SK-N-SH (cell line): ENCODE data around the gene CDKL2. TPM values are rescaled to one million over a fixed set of nuclear protein-coding genes. Genes with fewer than 3 reads are reported as not detected.

ENCODE experiments used
- CTCF ChIA-PET: fragments of 300-600, 350-600 bp; formaldehyde crosslinking; extraction: SDS; loops from one replicate; lab custom pipeline; 2021; lab: Yijun Ruan, JAX
- POLR2A ChIA-PET: fragments of 350-600 bp; sonication (Branson Sonifier 250); formaldehyde crosslinking; extraction: SDS; loops from one replicate; lab custom pipeline; 2020; ENCODE audit warnings: antibody characterized with exemption, inconsistent platforms; lab: Yijun Ruan, JAX
- DNase-seq: peaks from one replicate; pipeline ENCODE4 v3.0.0; 2012
- H2AFZ ChIP-seq: fragments of 200-600 bp; sonication (generic); 2 replicates; pipeline ENCODE4 v1.8.1; 2016; ENCODE audit warnings: antibody characterized with exemption, mild to moderate bottlenecking, low read depth
- H3F3A ChIP-seq: fragments of 200-600 bp; sonication (generic); replicated peaks from 2 replicates; pipeline ENCODE3; 2016; ENCODE audit warnings: antibody characterized with exemption, mild to moderate bottlenecking; ENCODE audit not compliant: insufficient read depth
- H3K27ac ChIP-seq, 2 experiments: fragments of 200-500 bp in 1 of 2; fragments of 200-600 bp in 1 of 2; sonication (Bioruptor generic) in 1 of 2; sonication (generic), shearing (Covaris generic) in 1 of 2; 2 replicates each; pipeline versions ENCODE4 v1.5.1 to v1.6.1; 2014 to 2016; ENCODE audit warnings: low read depth in 2 of 2, inconsistent platforms in 1 of 2, low read length in 1 of 2, mild to moderate bottlenecking in 1 of 2, mixed read lengths in 1 of 2
- H3K27me3 ChIP-seq: fragments of 200-600 bp; sonication (generic), shearing (Covaris generic); 2 replicates; pipeline ENCODE4 v1.6.1; 2016; ENCODE audit warnings: mixed run types; ENCODE audit not compliant: insufficient read depth
- H3K36me3 ChIP-seq, 2 experiments: fragments of 200-500 bp in 1 of 2; fragments of 200-600 bp in 1 of 2; sonication (Bioruptor generic) in 1 of 2; sonication (generic) in 1 of 2; replicated peaks in 1 of 2; 2 replicates each; pipeline versions ENCODE3 to v1.5.1; 2014 to 2016; ENCODE audit warnings: low read length in 1 of 2, mild to moderate bottlenecking in 1 of 2; ENCODE audit not compliant: insufficient read depth in 2 of 2, control insufficient read depth in 1 of 2
- H3K4me1 ChIP-seq, 2 experiments: fragments of 200-500 bp in 1 of 2; fragments of 200-600 bp in 1 of 2; sonication (Bioruptor generic) in 1 of 2; sonication (generic), shearing (Covaris generic) in 1 of 2; 2 replicates each; pipeline versions ENCODE4 v1.5.1 to v1.6.1; 2014 to 2016; ENCODE audit warnings: low read depth in 1 of 2, low read length in 1 of 2, mixed run types in 1 of 2; ENCODE audit not compliant: insufficient read depth in 2 of 2, control insufficient read depth in 1 of 2
- H3K4me2 ChIP-seq: fragments of 200-600 bp; sonication (generic), shearing (Covaris generic); 2 replicates; pipeline ENCODE4 v1.6.1; 2017; ENCODE audit warnings: mixed run types
- H3K4me3 ChIP-seq, 2 experiments: fragments of 200-500 bp in 1 of 2; fragments of 200-600 bp in 1 of 2; sonication (Bioruptor generic) in 1 of 2; sonication (generic), shearing (Covaris generic) in 1 of 2; 2 replicates each; pipeline versions ENCODE4 v1.5.1 to v1.8.1; 2014 to 2016; ENCODE audit warnings: low read depth in 2 of 2, inconsistent platforms in 1 of 2, low read length in 1 of 2, mild to moderate bottlenecking in 1 of 2, mixed read lengths in 1 of 2, moderate library complexity in 1 of 2
- H3K79me2 ChIP-seq: fragments of 200-600 bp; sonication (generic); 2 replicates; pipeline ENCODE4 v1.8.1; 2017; ENCODE audit warnings: mild to moderate bottlenecking; ENCODE audit not compliant: insufficient read depth
- H3K9ac ChIP-seq: fragments of 200-600 bp; sonication (generic); 2 replicates; pipeline ENCODE4 v1.6.1; 2017; ENCODE audit warnings: mixed run types
- H3K9me2 ChIP-seq: fragments of 200-600 bp; sonication (generic); 2 replicates; pipeline ENCODE4 v1.6.1; 2017; ENCODE audit warnings: mixed run types
- H3K9me3 ChIP-seq: fragments of 200-600 bp; sonication (generic); 2 replicates; pipeline ENCODE4 v1.6.1; 2017; ENCODE audit warnings: mixed run types, mild to moderate bottlenecking, moderate library complexity
- H4K20me1 ChIP-seq: fragments of 200-600 bp; sonication (generic); 2 replicates; pipeline ENCODE4 v1.6.1; 2017; ENCODE audit warnings: mild to moderate bottlenecking, mixed run types; ENCODE audit not compliant: insufficient read depth
- JUND ChIP-seq: IDR thresholded peaks from 2 replicates; pipeline ENCODE4 v1.4.0; 2012
- MEF2A ChIP-seq: IDR thresholded peaks from 2 replicates; pipeline ENCODE4 v1.4.0; 2012; ENCODE audit warnings: low read depth, borderline replicate concordance
- POLR2AphosphoS5 ChIP-seq: IDR thresholded peaks from 2 replicates; pipeline ENCODE4 v1.6.1; 2012; ENCODE audit warnings: low read depth, low read length
- SIN3A ChIP-seq: IDR thresholded peaks from 2 replicates; pipeline ENCODE4 v1.6.1; 2012; ENCODE audit warnings: low read depth, mild to moderate bottlenecking, low read length, moderate library complexity, borderline replicate concordance
- WGBS: methylation state at CpG from one replicate; pipeline ENCODE4 v1.1.6; 2017; ENCODE audit warnings: low lambda C conversion rate; 5-methylcytosine and 5-hydroxymethylcytosine counted together
- polyA plus RNA-seq, 3 experiments: library from polyadenylated mRNA; depleted of rRNA; stranded (reverse); fragments of >200 nt; gene quantifications; 2 replicates each; pipeline ENCODE4 v1.2.3, GENCODE V29; 2012
- small RNA-seq, 7 experiments: library from RNA; depleted of rRNA; stranded (forward); fragments of <200 nt; gene quantifications; one replicate each; pipeline ENCODE3, GENCODE V24; 2012

CDKL2 gene
- polyA plus RNA-seq, 1 of the 3 experiments (the other 2 are of a cell fraction), result 0.41 TPM

DNA sequence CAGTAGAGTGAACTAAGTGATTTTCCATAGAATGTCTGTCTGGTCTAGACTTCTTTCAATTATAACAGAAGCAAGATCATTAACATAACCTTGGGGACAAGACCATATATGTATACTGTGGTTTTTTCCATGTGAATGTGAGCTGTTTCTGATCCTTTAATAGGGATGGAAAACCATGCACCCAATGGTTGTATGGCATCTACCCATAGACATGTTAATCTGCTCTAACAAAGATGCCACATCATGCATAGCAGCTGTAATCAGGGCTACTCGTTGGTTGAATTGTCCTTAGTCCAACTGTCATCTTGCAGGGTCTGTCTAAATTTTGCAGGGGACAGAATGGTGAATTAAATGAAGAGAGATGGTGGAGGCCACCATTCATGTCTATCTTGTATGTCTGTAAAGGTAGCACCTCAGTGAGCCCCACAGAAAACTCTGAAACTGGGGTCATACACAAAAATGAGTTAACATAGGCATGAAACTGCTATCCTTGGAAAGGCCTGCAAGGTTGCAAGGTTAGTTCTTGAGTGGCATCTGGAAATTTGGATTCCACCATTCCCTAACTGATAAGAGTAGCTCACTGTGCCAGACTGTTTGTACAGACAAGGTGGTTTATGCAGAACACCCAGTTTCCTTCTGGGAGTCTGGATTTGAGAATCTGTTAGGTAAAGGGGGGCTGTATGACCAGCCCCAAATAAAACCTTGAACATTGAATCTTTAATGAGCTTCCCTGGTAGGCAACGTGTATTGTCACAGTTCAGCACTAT is 99.6 kb downstream of the CDKL2 start:
- Histone ChIP-seq H3K79me2 (no peaks in the 10 kb centered on the region), H3K4me1 (no peaks in the 10 kb centered on the region), H3F3A (no peaks in the 10 kb centered on the region), H3K4me2 (no peak overlapping the region), H3K9me2 (no peaks in the 10 kb centered on the region), H3K27ac (no peak overlapping the region), H2AFZ (no peak overlapping the region), H4K20me1 (no peaks in the 10 kb centered on the region), H3K36me3 (peaks cover 53 to 55% of the 10 kb centered on the region in 2 experiments), H3K9me3 (peaks cover 3% of the 10 kb centered on the region), H3K27me3 (no peaks in the 10 kb centered on the region), H3K4me3 (no peak overlapping the region), H3K9ac (no peak overlapping the region)
- CTCF ChIA-PET, result no interaction called here
- POLR2A ChIA-PET, result interaction anchor here (0.6 kb wide), 1 partner anchor 62 kb away, joined by 3 read pairs; no protein-coding TSS in a partner anchor
- TF ChIP-seq JUND, result no peak
- TF ChIP-seq SIN3A, result no peak
- TF ChIP-seq POLR2AphosphoS5, result no peak
- no peak for TF ChIP-seq MEF2A
- WGBS, result 90% methylated on average over 2 of the region's 2 CpGs
- DNase-seq, result no peak

Small RNAs within 50 kb of the gene (small RNA-seq; reads per million reads assigned to genes)
- 0 reads per million in 7 experiments for gene RF00019

Other genes starting within 250 kb of the CDKL2 start
- 13.5 and 17.4 TPM in 2 replicates for gene RCHY1, start 116.1 kb downstream of the CDKL2 start, polyA plus RNA-seq (2012; rRNA removed)
- gene THAP6, start 116.1 kb downstream of the CDKL2 start, polyA plus RNA-seq (2012; rRNA removed), result 6.9 and 9.6 TPM in 2 replicates
- 0.03 and 0.19 TPM in 2 replicates for gene ODAPH, start 74.5 kb downstream of the CDKL2 start, polyA plus RNA-seq (2012; rRNA removed)
- gene G3BP2, start 42.9 kb upstream of the CDKL2 start, polyA plus RNA-seq (2012; rRNA removed), result 35.9 and 50.1 TPM in 2 replicates
- 25.6 and 38.8 TPM in 2 replicates for gene USO1, start 94.0 kb upstream of the CDKL2 start, polyA plus RNA-seq (2012; rRNA removed)